Measurements from ENCODE around the gene TM4SF5. TPM values are rescaled to one million over a fixed set of nuclear protein-coding genes. Genes with fewer than 3 reads are reported as not detected.
"Not testable (repeated sequence)": the region's sequence is repeated elsewhere in the genome, so short reads cannot be mapped to it uniquely, and the experiment has no call there.

The TM4SF5 gene
- total RNA-seq, 1 experiment from 2014 or later = not detected

GRCh38 chr17:4789951-4790704, 18.4 kb downstream of the TM4SF5 start:
- peak; percentile 93 for DNase-seq (ENCODE audit: low read depth)

- no peak for DNase-seq (ENCODE audit: low read depth)
Observed at GRCh38 chr17:4790705-4791088, 19.0 kb downstream of the TM4SF5 start.

GRCh38 chr17:4795168-4795567, 23.5 kb downstream of the TM4SF5 start:
- no peak for DNase-seq (ENCODE audit: low read depth)

GRCh38 chr17:4796552-4796920, 24.9 kb downstream of the TM4SF5 start:
- peak; percentile 67 for DNase-seq (ENCODE audit: low read depth)

- DNase-seq (ENCODE audit: low read depth) = no peak
Observed at GRCh38 chr17:4800462-4801196, 28.9 kb downstream of the TM4SF5 start.

GRCh38 chr17:4802228-4802627, 30.5 kb downstream of the TM4SF5 start, which contains the start of gene C17orf114:
TSS of gene C17orf114 (minus strand) at chr17:4802328.
- no peak for DNase-seq (ENCODE audit: low read depth)

GRCh38 chr17:4806456-4806776, 34.7 kb downstream of the TM4SF5 start:
- no peak for DNase-seq (ENCODE audit: low read depth)

- peak; percentile 94 for DNase-seq (ENCODE audit: low read depth)
Observed at GRCh38 chr17:4806777-4807604, 35.3 kb downstream of the TM4SF5 start, which contains the start of gene PLD2. TSS of gene PLD2 (plus strand) at chr17:4807152. CDS start at chr17:4807773, 621 bp downstream.

- DNase-seq (ENCODE audit: low read depth) = no peak
Observed at GRCh38 chr17:4807605-4808377, 36.1 kb downstream of the TM4SF5 start.

- no peak for DNase-seq (ENCODE audit: low read depth)
Observed at GRCh38 chr17:4808378-4808767, 36.7 kb downstream of the TM4SF5 start.

GRCh38 chr17:4810696-4811290, 39.1 kb downstream of the TM4SF5 start:
- DNase-seq (ENCODE audit: low read depth) = no peak

GRCh38 chr17:4811471-4811870, 39.8 kb downstream of the TM4SF5 start:
- DNase-seq (ENCODE audit: low read depth) = no peak

- DNase-seq (ENCODE audit: low read depth) = no peak
Observed at GRCh38 chr17:4812690-4813089, 41.0 kb downstream of the TM4SF5 start.

- no peak for DNase-seq (ENCODE audit: low read depth)
Observed at GRCh38 chr17:4815043-4815675, 43.5 kb downstream of the TM4SF5 start.

GRCh38 chr17:4816826-4817225, 45.1 kb downstream of the TM4SF5 start:
- DNase-seq (ENCODE audit: low read depth) = no peak

- no peak for DNase-seq (ENCODE audit: low read depth)
Observed at GRCh38 chr17:4818276-4818675, 46.6 kb downstream of the TM4SF5 start.

GRCh38 chr17:4822835-4823234, 51.1 kb downstream of the TM4SF5 start:
- no peak for DNase-seq (ENCODE audit: low read depth)

- no peak for DNase-seq (ENCODE audit: low read depth)
Observed at GRCh38 chr17:4823373-4824089, 51.8 kb downstream of the TM4SF5 start.

GRCh38 chr17:4827399-4827798, 55.7 kb downstream of the TM4SF5 start:
- DNase-seq (ENCODE audit: low read depth) = no peak

GRCh38 chr17:4832829-4833177, 61.1 kb downstream of the TM4SF5 start:
- DNase-seq (ENCODE audit: low read depth) = not testable (repeated sequence)
